SK-MEL-5 (cell line): ENCODE results near the gene ZYG11B. TPM values are rescaled to one million over a fixed set of nuclear protein-coding genes. Genes with fewer than 3 reads are reported as not detected.
"Not testable (repeated sequence)": the region's sequence is repeated elsewhere in the genome, so short reads cannot be mapped to it uniquely, and the experiment has no call there.

Experiments used
- DNase-seq: peaks from one replicate; pipeline ENCODE4 v3.0.0-alpha.2; 2016; ENCODE audit warnings: low read depth, low spot score
- in situ Hi-C: cut with HindIII; loops from 2 replicates; pipeline ENCODE4 v1.10.0; 2016; ENCODE audit warnings: low sequenced_read_pairs, high pct_unique_total_duplicates, low pct_unique_long_range_greater_than_20kb
- small RNA-seq, 2 experiments: library from RNA; depleted of rRNA; stranded (forward); fragments of <200 nt; gene quantifications; one replicate each; pipeline ENCODE3, GENCODE V24; 2014
- total RNA-seq: library from RNA; depleted of rRNA; stranded (reverse); fragments of >200 nt; shearing (Covaris generic); gene quantifications from 2 replicates; pipeline ENCODE4 v1.2.3, GENCODE V29; 2014; rRNA removed

ZYG11B gene
- total RNA-seq, 1 experiment from 2014 or later, result 25.3 TPM

- DNase-seq, result no peak
- in situ Hi-C loops, result no loop called here
Observed at GRCh38 chr1:52867087-52867863, 141.0 kb downstream of the ZYG11B start.

GRCh38 chr1:52869727-52870126 is 143.5 kb downstream of the ZYG11B start:
- in situ Hi-C loops, DNase-seq: not testable (repeated sequence)

GRCh38 chr1:52876843-52877242 is 150.6 kb downstream of the ZYG11B start:
- DNase-seq, result no peak
- in situ Hi-C loops, result no loop called here

Small RNA genes lying within 50 kb of the gene (small RNA-seq; reads per million reads assigned to genes)
- gene RN7SL62P (0 reads per million in 2 experiments), gene RNU2-30P (0.02 to 0.43 reads per million in 2 experiments), gene RNU6-969P (0 reads per million in 2 experiments)

Other genes with a start within 250 kb of the ZYG11B start
- 19.1 and 20.7 TPM in 2 replicates for gene TUT4, start 173.4 kb upstream of the ZYG11B start, total RNA-seq
- gene GPX7, start 124.1 kb upstream of the ZYG11B start, total RNA-seq, result not detected in 2 replicates
- not detected in 2 replicates for gene SHISAL2A, start 93.3 kb upstream of the ZYG11B start, total RNA-seq
- 13.1 and 14.0 TPM in 2 replicates for gene COA7, start 28.1 kb upstream of the ZYG11B start, total RNA-seq
- not detected in 2 replicates for gene ZYG11A, start 116.3 kb downstream of the ZYG11B start, total RNA-seq
- 0.24 and 1.9 TPM in 2 replicates for gene ECHDC2, start 195.3 kb downstream of the ZYG11B start, total RNA-seq
- gene SCP2, start 200.8 kb downstream of the ZYG11B start, total RNA-seq, result 83.7 and 98.1 TPM in 2 replicates